ENCODE results near the gene FAM120B.
"Not testable (repeated sequence)": the region's sequence is repeated elsewhere in the genome, so short reads cannot be mapped to it uniquely, and the experiment has no call there.

Gene FAM120B

GRCh38 chr6:170398743-170399369 lies 92.3 kb downstream of the FAM120B start:
- not testable (repeated sequence) for DNase-seq

- not testable (repeated sequence) for DNase-seq
Observed at GRCh38 chr6:170399955-170400558, 93.5 kb downstream of the FAM120B start.

- no peak for DNase-seq
Observed at GRCh38 chr6:170402318-170403040, 95.9 kb downstream of the FAM120B start.

- no peak for DNase-seq
Observed at GRCh38 chr6:170403451-170403850, 96.9 kb downstream of the FAM120B start.

- DNase-seq = no peak
Observed at GRCh38 chr6:170404036-170404435, 97.5 kb downstream of the FAM120B start.

GRCh38 chr6:170404697-170405096 lies 98.1 kb downstream of the FAM120B start:
- no peak for DNase-seq

GRCh38 chr6:170405311-170405975 lies 98.9 kb downstream of the FAM120B start:
- no peak for DNase-seq

- no peak for DNase-seq
Observed at GRCh38 chr6:170407200-170407599, 100.6 kb downstream of the FAM120B start.

GRCh38 chr6:170407932-170408331 lies 101.4 kb downstream of the FAM120B start:
- DNase-seq = no peak

GRCh38 chr6:170409746-170410145 lies 103.2 kb downstream of the FAM120B start:
- not testable (repeated sequence) for DNase-seq

- no peak for DNase-seq
Observed at GRCh38 chr6:170410241-170410640, 103.7 kb downstream of the FAM120B start.

- no peak for DNase-seq
Observed at GRCh38 chr6:170415318-170415717, 108.8 kb downstream of the FAM120B start.

GRCh38 chr6:170416303-170416702 lies 109.7 kb downstream of the FAM120B start:
- no peak for DNase-seq

- no peak for DNase-seq
Observed at GRCh38 chr6:170416959-170417606, 110.5 kb downstream of the FAM120B start.

- no peak for DNase-seq
Observed at GRCh38 chr6:170417881-170418280, 111.3 kb downstream of the FAM120B start.

- DNase-seq = no peak
Observed at GRCh38 chr6:170420283-170420682, 113.7 kb downstream of the FAM120B start.

- DNase-seq = no peak
Observed at GRCh38 chr6:170420791-170421776, 114.5 kb downstream of the FAM120B start.

- no peak for DNase-seq
Observed at GRCh38 chr6:170421921-170422320, 115.4 kb downstream of the FAM120B start.

GRCh38 chr6:170423030-170423429 lies 116.5 kb downstream of the FAM120B start:
- DNase-seq = no peak

- DNase-seq = no peak
Observed at GRCh38 chr6:170423814-170424603, 117.5 kb downstream of the FAM120B start.

- DNase-seq = no peak
Observed at GRCh38 chr6:170424604-170425126, 118.1 kb downstream of the FAM120B start.

All from RPMI8226 (cell line).